Immature natural killer cell (primary cell): ENCODE results near the gene DICER1. TPM values are rescaled to one million over a fixed set of nuclear protein-coding genes. Genes with fewer than 3 reads are reported as not detected.

Source experiments
- DNase-seq, 3 donors: peaks; one replicate each; pipeline ENCODE4 v3.0.0; 2022; ENCODE audit warnings: mixed read lengths in 1 of 3
- H3K27ac Mint-ChIP-seq, 6 donors: one replicate each; pipeline ENCODE4 v1.8.0; 2020; ENCODE audit warnings: mixed read lengths in 6 of 6, mild to moderate bottlenecking in 5 of 6, inconsistent platforms in 4 of 6, moderate library complexity in 3 of 6
- H3K27me3 Mint-ChIP-seq, 3 donors: one replicate each; pipeline ENCODE4 v1.8.0; 2020 to 2021; ENCODE audit warnings: low read depth in 3 of 3, mild to moderate bottlenecking in 3 of 3, mixed read lengths in 3 of 3, moderate library complexity in 3 of 3, inconsistent platforms in 1 of 3
- H3K36me3 Mint-ChIP-seq, 3 donors: one replicate each; pipeline ENCODE4 v1.8.0; 2020; ENCODE audit warnings: mixed read lengths in 3 of 3, inconsistent platforms in 2 of 3, mild to moderate bottlenecking in 2 of 3
- H3K4me1 Mint-ChIP-seq, 2 donors: one replicate each; pipeline ENCODE4 v1.8.0; 2020; ENCODE audit warnings: inconsistent platforms in 2 of 2, mild to moderate bottlenecking in 2 of 2, mixed read lengths in 2 of 2, moderate library complexity in 1 of 2
- H3K4me3 Mint-ChIP-seq, 5 donors: one replicate each; pipeline ENCODE4 v1.8.0; 2020; ENCODE audit warnings: mild to moderate bottlenecking in 5 of 5, mixed read lengths in 5 of 5, inconsistent platforms in 3 of 5, moderate library complexity in 3 of 5
- H3K9me3 Mint-ChIP-seq, 6 donors: one replicate each; pipeline ENCODE4 v1.8.0; 2020; ENCODE audit warnings: mild to moderate bottlenecking in 6 of 6, mixed read lengths in 6 of 6, inconsistent platforms in 4 of 6, moderate library complexity in 3 of 6
- polyA plus RNA-seq, 3 donors: library from polyadenylated mRNA; unstranded; fragments of 300-500 nt; fragmentation: Illumina TruSeq; gene quantifications; one replicate each; pipeline ENCODE4 v1.2.3, GENCODE V29; 2021

Gene DICER1
- polyA plus RNA-seq, 3 donors from 2014 or later, result 6.5 to 11.7 (median 7.0) TPM

DNA sequence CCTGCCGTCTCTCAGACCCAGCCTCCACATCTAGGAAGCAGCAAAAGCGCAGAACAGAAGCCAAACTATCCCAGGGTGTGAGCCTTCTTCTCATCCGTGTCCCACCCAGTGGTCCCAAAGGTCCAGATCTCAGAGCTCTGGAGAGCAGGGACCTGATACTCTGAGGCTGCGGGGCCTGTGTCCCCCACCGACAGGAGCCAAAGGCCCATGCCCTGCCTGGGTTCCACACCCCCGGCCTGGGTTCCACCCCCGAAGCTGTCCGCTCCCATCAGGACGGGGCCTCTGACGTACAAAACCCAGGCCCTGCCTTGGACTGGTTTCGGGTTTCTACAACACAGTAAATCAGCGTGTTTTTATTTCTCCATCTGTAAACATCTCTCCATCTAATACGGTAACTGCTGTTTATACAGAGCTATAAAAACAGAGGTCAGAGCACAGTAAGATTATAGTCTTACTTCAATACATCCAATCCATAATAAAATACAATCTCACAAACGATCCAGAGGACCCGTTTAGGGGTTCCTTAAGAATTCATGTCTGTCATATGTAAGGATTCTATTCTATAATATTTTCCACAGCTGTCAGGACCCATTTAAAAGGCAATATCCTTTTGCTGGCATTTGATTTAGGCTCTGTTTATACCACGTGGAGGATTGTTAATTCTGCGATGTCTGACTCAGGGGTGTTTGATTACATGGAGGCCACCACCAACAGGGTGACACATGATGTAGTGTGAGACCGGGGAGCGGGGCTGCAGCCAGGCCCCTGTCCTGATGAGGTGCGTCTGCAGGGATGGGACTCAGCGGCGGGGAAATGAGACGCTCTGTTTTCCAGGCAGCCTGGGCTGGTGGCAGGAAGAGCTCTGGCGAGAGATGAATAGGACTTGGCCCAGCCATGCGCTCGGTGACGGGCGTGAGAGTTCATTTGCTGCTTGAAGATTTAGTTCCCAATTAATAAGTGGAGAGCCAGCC is 110.3 kb downstream of the DICER1 start:
- Mint-ChIP-seq H3K4me1 (no peaks in the 10 kb centered on the region), H3K9me3 (no peaks in the 10 kb centered on the region), H3K27ac (no peak overlapping the region), H3K36me3 (no peaks in the 10 kb centered on the region), H3K4me3 (no peak overlapping the region), H3K27me3 (peaks cover 4 to 14% (median 13%) of the 10 kb centered on the region in 3 donors)
- no peak for DNase-seq

GRCh38 chr14:95045836-95046430 is 111.4 kb downstream of the DICER1 start:
- no peak for DNase-seq
- H3K4me3 Mint-ChIP-seq, result no peak overlapping the region
- H3K36me3 Mint-ChIP-seq, result no peaks in the 10 kb centered on the region
- H3K27me3 Mint-ChIP-seq, result peaks cover 4 to 17% (median 16%) of the 10 kb centered on the region in 3 donors
- H3K4me1 Mint-ChIP-seq, result no peaks in the 10 kb centered on the region
- no peak overlapping the region for H3K27ac Mint-ChIP-seq
- no peaks in the 10 kb centered on the region for H3K9me3 Mint-ChIP-seq

GRCh38 chr14:95045106-95045701 is 112.1 kb downstream of the DICER1 start:
- no peaks in the 10 kb centered on the region for H3K9me3 Mint-ChIP-seq
- DNase-seq, result no peak
- H3K27ac Mint-ChIP-seq, result no peak overlapping the region
- H3K4me3 Mint-ChIP-seq, result no peak overlapping the region
- peaks cover 6 to 18% (median 17%) of the 10 kb centered on the region in 3 donors for H3K27me3 Mint-ChIP-seq
- H3K36me3 Mint-ChIP-seq, result no peaks in the 10 kb centered on the region
- H3K4me1 Mint-ChIP-seq, result no peaks in the 10 kb centered on the region

- H3K9me3 Mint-ChIP-seq, result no peaks in the 10 kb centered on the region
- no peak for DNase-seq
- H3K4me1 Mint-ChIP-seq, result no peaks in the 10 kb centered on the region
- no peaks in the 10 kb centered on the region for H3K36me3 Mint-ChIP-seq
- H3K4me3 Mint-ChIP-seq, result no peak overlapping the region
- no peak overlapping the region for H3K27ac Mint-ChIP-seq
- peaks cover 6 to 15% (median 15%) of the 10 kb centered on the region in 3 donors for H3K27me3 Mint-ChIP-seq
These were observed 112.7 kb downstream of the DICER1 start for GRCh38 chr14:95044463-95045105.

GRCh38 chr14:95043732-95044462 is 113.4 kb downstream of the DICER1 start:
- no peak for DNase-seq
- peaks cover 6 to 14% (median 11%) of the 10 kb centered on the region in 3 donors for H3K27me3 Mint-ChIP-seq

GRCh38 chr14:95043314-95043713 is 114.0 kb downstream of the DICER1 start:
- Mint-ChIP-seq H3K9me3 (no peaks in the 10 kb centered on the region), H3K27me3 (peaks cover 4 to 13% (median 11%) of the 10 kb centered on the region in 3 donors), H3K4me3 (no peak overlapping the region), H3K27ac (no peak overlapping the region), H3K36me3 (no peaks in the 10 kb centered on the region), H3K4me1 (no peaks in the 10 kb centered on the region)
- DNase-seq, result no peak

More at GRCh38 chr14:95043732-95044462, 113.4 kb downstream of the DICER1 start:
- Mint-ChIP-seq H3K9me3 (no peaks in the 10 kb centered on the region), H3K27ac (no peak overlapping the region), H3K36me3 (no peaks in the 10 kb centered on the region), H3K4me1 (no peaks in the 10 kb centered on the region), H3K4me3 (no peak overlapping the region)

DNA sequence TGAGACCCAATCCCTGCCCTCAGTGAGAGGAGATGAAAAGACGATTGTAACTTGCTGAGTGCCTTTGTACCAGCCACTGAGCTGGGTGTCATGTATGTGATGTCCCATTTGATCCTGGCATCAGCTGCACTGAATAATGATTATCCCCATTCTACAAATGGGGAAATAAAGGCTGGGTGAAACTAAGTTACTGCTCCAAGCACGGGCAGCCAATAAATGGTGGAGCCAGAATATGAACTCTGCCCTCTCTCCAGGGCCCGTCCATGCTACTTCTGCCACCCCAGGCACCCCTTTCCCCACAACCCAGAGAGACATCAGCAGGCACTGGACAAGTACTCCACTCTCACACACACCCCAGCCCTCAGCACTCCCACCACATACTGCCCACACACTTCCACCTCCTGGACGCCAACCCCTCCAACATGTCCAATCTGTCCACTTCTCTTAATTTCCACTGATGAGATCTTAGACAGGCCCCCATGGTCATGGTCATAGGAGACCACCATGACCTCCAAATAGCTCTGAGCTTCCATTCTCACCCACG is 115.8 kb downstream of the DICER1 start:
- H3K9me3 Mint-ChIP-seq, result no peaks in the 10 kb centered on the region
- no peaks in the 10 kb centered on the region for H3K36me3 Mint-ChIP-seq
- peaks cover 5 to 13% (median 11%) of the 10 kb centered on the region in 3 donors for H3K27me3 Mint-ChIP-seq
- H3K4me3 Mint-ChIP-seq, result no peak overlapping the region
- H3K27ac Mint-ChIP-seq, result no peak overlapping the region
- no peaks in the 10 kb centered on the region for H3K4me1 Mint-ChIP-seq
- DNase-seq, result no peak

GRCh38 chr14:95040708-95041476 is 116.4 kb downstream of the DICER1 start:
- H3K4me3 Mint-ChIP-seq, result no peak overlapping the region
- H3K27ac Mint-ChIP-seq, result no peak overlapping the region
- H3K36me3 Mint-ChIP-seq, result no peaks in the 10 kb centered on the region
- no peak for DNase-seq
- H3K27me3 Mint-ChIP-seq, result peaks cover 5 to 11% (median 9%) of the 10 kb centered on the region in 3 donors
- no peaks in the 10 kb centered on the region for H3K9me3 Mint-ChIP-seq
- H3K4me1 Mint-ChIP-seq, result no peaks in the 10 kb centered on the region

DNA sequence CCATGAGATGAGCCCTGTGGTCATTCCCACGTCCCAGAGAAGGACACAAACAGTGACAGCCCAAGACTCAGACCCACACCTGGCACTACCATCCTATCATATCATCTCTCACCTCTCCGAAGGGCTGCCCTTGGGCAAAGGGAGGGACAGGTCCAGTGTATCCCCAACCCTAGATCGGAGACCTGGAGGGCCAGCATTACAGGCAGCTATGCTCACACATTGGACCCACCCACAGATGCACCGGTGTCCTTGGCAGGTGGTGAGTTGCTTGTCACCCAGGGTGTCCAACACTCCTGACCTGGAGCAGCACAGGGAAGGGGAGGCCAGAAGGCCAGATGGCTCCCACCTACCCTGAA is 117.4 kb downstream of the DICER1 start:
- Mint-ChIP-seq H3K27ac (no peak overlapping the region), H3K36me3 (no peaks in the 10 kb centered on the region), H3K4me1 (no peaks in the 10 kb centered on the region), H3K27me3 (peaks cover 5 to 9% (median 9%) of the 10 kb centered on the region in 3 donors), H3K4me3 (no peak overlapping the region), H3K9me3 (no peaks in the 10 kb centered on the region)
- no peak for DNase-seq

DNA sequence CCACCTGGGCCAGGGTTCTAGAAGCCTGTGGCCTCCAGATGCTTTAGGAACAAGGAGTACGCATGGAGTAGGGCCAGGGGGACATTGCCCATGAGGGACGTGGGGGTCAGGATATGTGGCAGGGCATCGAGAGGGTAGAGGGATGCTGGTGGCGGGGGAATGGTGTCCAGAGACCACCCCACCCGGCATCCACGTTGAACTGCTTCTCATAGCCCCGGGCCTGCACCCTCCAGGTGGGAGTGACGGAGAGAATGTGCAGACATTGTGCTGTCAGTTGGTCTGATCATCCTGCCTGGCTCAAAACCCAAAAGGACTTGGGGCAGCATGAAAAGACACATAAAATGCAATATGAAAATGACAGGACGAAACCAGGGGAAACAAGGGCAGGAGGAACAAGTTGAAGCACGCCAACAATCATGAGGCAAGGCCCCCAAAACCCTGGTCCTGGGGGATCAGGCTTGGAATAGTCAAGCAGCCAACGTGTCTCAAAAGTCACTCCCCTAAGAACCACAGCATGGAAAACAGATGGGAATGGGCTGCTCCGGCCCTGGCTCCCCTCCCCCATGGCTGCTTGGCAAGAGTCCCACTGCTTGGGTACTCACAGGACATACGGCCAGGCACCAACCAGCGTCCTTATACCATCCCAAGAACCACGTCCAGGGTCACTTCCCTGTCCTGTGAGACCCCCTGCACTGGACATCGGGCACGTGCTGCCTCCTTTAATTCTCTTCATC is 117.9 kb downstream of the DICER1 start:
- Mint-ChIP-seq H3K4me3 (no peak overlapping the region), H3K27ac (no peak overlapping the region), H3K4me1 (no peaks in the 10 kb centered on the region), H3K36me3 (no peaks in the 10 kb centered on the region), H3K27me3 (peaks cover 5 to 9% (median 9%) of the 10 kb centered on the region in 3 donors), H3K9me3 (no peaks in the 10 kb centered on the region)
- no peak for DNase-seq

DNA sequence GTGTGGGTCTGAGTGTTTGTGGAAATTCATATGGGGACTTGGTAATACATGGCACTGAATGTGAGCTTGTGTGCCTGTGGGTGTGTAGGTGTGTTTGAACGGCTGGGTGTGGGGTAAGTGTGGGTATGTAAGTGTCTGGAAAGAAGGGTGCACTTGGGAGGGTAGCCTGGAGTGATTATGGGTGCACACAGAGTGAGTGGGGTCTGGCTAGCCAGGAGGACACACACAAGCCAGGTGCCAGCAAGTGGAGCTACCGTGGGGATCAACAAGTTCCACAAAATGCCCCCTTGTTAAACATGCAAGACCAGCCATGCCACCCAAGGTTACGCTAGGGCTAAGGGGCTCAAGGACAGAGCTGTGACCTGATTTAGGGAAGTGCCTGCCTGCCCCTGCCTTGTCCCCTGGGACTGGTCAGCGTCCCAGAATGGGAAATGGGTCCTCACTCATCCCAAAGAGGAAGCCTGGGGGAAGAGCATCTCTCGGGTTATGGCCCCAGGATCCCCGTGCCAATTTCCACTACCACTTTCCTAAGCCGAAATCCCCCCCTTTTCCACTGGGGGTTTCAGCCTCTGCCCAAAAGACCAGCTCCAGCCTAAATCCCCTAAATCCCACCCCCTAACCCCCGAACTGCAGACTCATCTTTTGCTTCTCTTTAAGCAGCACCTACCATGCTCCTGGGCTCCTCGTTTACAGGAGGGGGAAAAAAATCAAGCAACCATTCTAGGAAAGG is 118.6 kb downstream of the DICER1 start:
- no peaks in the 10 kb centered on the region for H3K4me1 Mint-ChIP-seq
- no peaks in the 10 kb centered on the region for H3K9me3 Mint-ChIP-seq
- no peak overlapping the region for H3K27ac Mint-ChIP-seq
- peaks cover 8 to 14% (median 9%) of the 10 kb centered on the region in 3 donors for H3K27me3 Mint-ChIP-seq
- no peak overlapping the region for H3K4me3 Mint-ChIP-seq
- no peak for DNase-seq
- no peaks in the 10 kb centered on the region for H3K36me3 Mint-ChIP-seq
